Pancreas (tissue), 10 donors: ENCODE data around the gene SYNDIG1. TPM values are rescaled to one million over a fixed set of nuclear protein-coding genes. Genes with fewer than 3 reads are reported as not detected.

ENCODE experiments used
- ATAC-seq, 4 donors: fragments of 200-7000 bp; cut with Tn5 transposase; one replicate each; pipeline versions ENCODE4 v1.8.0 to v1.9.1; 2020; ENCODE audit warnings: mild to moderate bottlenecking in 4 of 4, moderate library complexity in 4 of 4
- DNase-seq, 6 donors: peaks; one replicate each; pipeline ENCODE4 v3.0.0-alpha.2; 2020
- FAIRE-seq: peaks from 2 replicates; lab custom pipeline; 2012; peaks lifted over from hg19 to GRCh38; lab: Jason Lieb, UNC
- H3K27ac ChIP-seq, 4 donors: fragments of 200-600 bp; sonication (generic); 1 replicate in 3 of 4; 2 replicates in 1 of 4; pipeline versions ENCODE4 v1.5.0 to v1.8.0; 2020
- H3K27me3 ChIP-seq, 4 donors: fragments of 200-600 bp; one replicate each; pipeline ENCODE4 v1.8.0; 2021
- H3K36me3 ChIP-seq, 3 donors: fragments of 200-600 bp; sonication (generic) in 1 of 3; one replicate each; pipeline versions ENCODE4 v1.5.0 to v1.8.0; 2020 to 2021
- H3K4me1 ChIP-seq, 3 donors: fragments of 200-600 bp; one replicate each; pipeline ENCODE4 v1.8.0; 2021
- H3K4me3 ChIP-seq, 4 donors: fragments of 200-600 bp; sonication (generic) in 2 of 4; one replicate each; pipeline versions ENCODE4 v1.5.0 to v1.8.0; 2020 to 2021
- H3K9me3 ChIP-seq, 4 donors: fragments of 200-600 bp; one replicate each; pipeline ENCODE4 v1.8.0; 2021
- WGBS, 2 donors: extraction: QIAGEN DNeasy Blood & Tissue Kit; methylation state at CpG; one replicate each; pipeline ENCODE4 v1.1.7; 2013; 5-methylcytosine and 5-hydroxymethylcytosine counted together
- intact Hi-C, 3 donors: fragments of 100-400 bp; cut with DNase I; formaldehyde crosslinking; loops; one replicate each; pipeline versions ENCODE4 v1.11.1 to v1.14.2; 2022
- polyA plus RNA-seq, 2 donors: library from polyadenylated mRNA; stranded (reverse); fragments of 200-250 nt; gene quantifications; one replicate each; pipeline ENCODE4 v1.2.3, GENCODE V29; 2013
- total RNA-seq, 6 donors: library from RNA; stranded (reverse); fragmentation: NEBNext Ultra II Directional in 4 of 6; extraction: Animal tissue kit (Norgen Biotek cat#: 25700) in 4 of 6; gene quantifications; one replicate each; pipeline versions ENCODE4 v1.2.1 to v1.2.4, GENCODE V29; 2021 to 2023
- TF ChIP-seq, protein P1 (sequence below), 4 donors: fragments of 200-600 bp; sonication (generic) in 3 of 4; IDR thresholded peaks; one replicate each; pipeline versions ENCODE4 v1.5.0 to v1.8.0; 2021; ENCODE audit warnings: antibody characterized with exemption in 4 of 4
- donor health status: healthy with polysubstance abuse.
- donor health status: DM: no; HTN: no; CAD: no; lungs with moderate emphysema.
- donor health status: DM: no; HTN: no; CAD: no.
- donor health status: control.
- donor health status: control.
- donor health status: Bipolar disorder and iron deficiency.
- donor health status: DM: yes; HTN: yes; CAD: no.
- donor health status: DM: no; HTN: no; CAD: no.
- donor health status: DM: no; HTN: no; CAD: no.
- donor health status: DM: yes; HTN: yes; CAD: no.

Gene SYNDIG1
- total and polyA plus RNA-seq, 8 donors, result 0.04 to 0.46 (median 0.23) TPM; not detected in 1

- H3K36me3 ChIP-seq, result no peaks in the 10 kb centered on the region
- intact Hi-C loops, result no loop called here
- no peaks in the 10 kb centered on the region for H3K9me3 ChIP-seq
- no peaks in the 10 kb centered on the region for H3K27me3 ChIP-seq
- no peak for FAIRE-seq
- ATAC-seq, result no peak
- H3K27ac ChIP-seq, result no peak overlapping the region
- 43 to 44% methylated on average over 6 of the region's 6 CpGs for WGBS, 2 donors
- no peaks in the 10 kb centered on the region for H3K4me1 ChIP-seq
- DNase-seq, result no peak
- TF ChIP-seq, protein P1, sequence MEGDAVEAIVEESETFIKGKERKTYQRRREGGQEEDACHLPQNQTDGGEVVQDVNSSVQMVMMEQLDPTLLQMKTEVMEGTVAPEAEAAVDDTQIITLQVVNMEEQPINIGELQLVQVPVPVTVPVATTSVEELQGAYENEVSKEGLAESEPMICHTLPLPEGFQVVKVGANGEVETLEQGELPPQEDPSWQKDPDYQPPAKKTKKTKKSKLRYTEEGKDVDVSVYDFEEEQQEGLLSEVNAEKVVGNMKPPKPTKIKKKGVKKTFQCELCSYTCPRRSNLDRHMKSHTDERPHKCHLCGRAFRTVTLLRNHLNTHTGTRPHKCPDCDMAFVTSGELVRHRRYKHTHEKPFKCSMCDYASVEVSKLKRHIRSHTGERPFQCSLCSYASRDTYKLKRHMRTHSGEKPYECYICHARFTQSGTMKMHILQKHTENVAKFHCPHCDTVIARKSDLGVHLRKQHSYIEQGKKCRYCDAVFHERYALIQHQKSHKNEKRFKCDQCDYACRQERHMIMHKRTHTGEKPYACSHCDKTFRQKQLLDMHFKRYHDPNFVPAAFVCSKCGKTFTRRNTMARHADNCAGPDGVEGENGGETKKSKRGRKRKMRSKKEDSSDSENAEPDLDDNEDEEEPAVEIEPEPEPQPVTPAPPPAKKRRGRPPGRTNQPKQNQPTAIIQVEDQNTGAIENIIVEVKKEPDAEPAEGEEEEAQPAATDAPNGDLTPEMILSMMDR (IDR thresholded peaks at IDR 0.05), result no peak
- H3K4me3 ChIP-seq, result no peak overlapping the region
Observed at GRCh38 chr20:24518515-24518914, 49.1 kb downstream of the SYNDIG1 start.

DNA sequence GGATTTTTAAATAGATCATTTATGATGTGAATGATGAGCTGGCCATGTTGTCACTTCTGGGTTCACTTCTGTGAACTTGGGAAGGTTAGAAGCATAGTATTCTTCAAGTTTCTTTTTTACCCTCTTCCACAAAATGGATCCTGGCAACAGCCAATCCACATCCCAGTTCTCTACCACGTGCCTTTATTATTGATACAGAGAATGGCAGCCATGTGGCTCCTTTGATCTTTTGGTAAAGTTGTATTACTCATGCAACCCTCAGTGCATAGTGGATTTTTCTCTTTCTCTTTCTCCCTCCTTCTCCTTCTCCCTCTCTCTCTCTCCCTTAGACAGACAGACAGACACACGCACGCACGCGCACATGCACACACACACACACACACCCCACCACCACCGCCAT lies 50.0 kb downstream of the SYNDIG1 start:
- no peaks in the 10 kb centered on the region for H3K9me3 ChIP-seq
- no peaks in the 10 kb centered on the region for H3K36me3 ChIP-seq
- TF ChIP-seq, protein P1 (IDR thresholded peaks at IDR 0.05), result no peak
- no peak for ATAC-seq
- no peak overlapping the region for H3K27ac ChIP-seq
- no peaks in the 10 kb centered on the region for H3K27me3 ChIP-seq
- DNase-seq, result no peak
- no peak overlapping the region for H3K4me3 ChIP-seq
- H3K4me1 ChIP-seq, result no peaks in the 10 kb centered on the region
- 79 to 85% methylated on average over 6 of the region's 6 CpGs for WGBS, 2 donors
- intact Hi-C loops, result no loop called here
- no peak for FAIRE-seq

DNA sequence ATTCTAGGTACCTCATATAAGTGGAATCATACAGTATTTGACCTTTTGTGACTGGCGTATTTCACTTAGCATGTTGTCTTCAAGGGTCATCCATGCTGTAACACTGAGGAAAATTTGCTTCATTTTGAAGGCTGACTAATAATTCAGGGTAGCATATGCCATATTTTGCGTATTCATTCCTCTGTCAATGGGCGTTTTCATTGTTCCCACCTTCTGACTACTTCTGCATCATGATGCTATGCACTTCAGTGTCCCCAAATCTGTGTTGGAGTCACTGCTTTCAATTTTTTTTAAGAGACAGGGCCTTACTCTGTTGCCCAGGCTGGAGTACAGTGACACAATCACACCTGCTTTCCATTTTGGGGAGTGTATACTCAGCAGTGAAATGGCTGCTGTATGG lies 51.6 kb downstream of the SYNDIG1 start:
- H3K36me3 ChIP-seq, result no peaks in the 10 kb centered on the region
- no peaks in the 10 kb centered on the region for H3K9me3 ChIP-seq
- no peak overlapping the region for H3K27ac ChIP-seq
- ATAC-seq (no peak), FAIRE-seq (no peak), DNase-seq (no peak)
- TF ChIP-seq, protein P1 (IDR thresholded peaks at IDR 0.05), result no peak
- no peaks in the 10 kb centered on the region for H3K27me3 ChIP-seq
- H3K4me3 ChIP-seq, result no peak overlapping the region
- 56 to 72% methylated on average over 3 of the region's 3 CpGs for WGBS, 2 donors
- no peaks in the 10 kb centered on the region for H3K4me1 ChIP-seq
- intact Hi-C loops, result no loop called here

- intact Hi-C loops, result no loop called here
- Histone ChIP-seq H3K4me1 (no peaks in the 10 kb centered on the region), H3K4me3 (no peak overlapping the region), H3K27ac (no peak overlapping the region), H3K27me3 (no peaks in the 10 kb centered on the region), H3K9me3 (no peaks in the 10 kb centered on the region), H3K36me3 (no peaks in the 10 kb centered on the region)
- TF ChIP-seq, protein P1 (IDR thresholded peaks at IDR 0.05), result no peak
- WGBS, 2 donors, result 73 to 86% methylated on average over 5 of the region's 5 CpGs
- no peak for DNase-seq
- no peak for ATAC-seq
- no peak for FAIRE-seq
Observed at GRCh38 chr20:24522452-24523330, 53.3 kb downstream of the SYNDIG1 start.

DNA sequence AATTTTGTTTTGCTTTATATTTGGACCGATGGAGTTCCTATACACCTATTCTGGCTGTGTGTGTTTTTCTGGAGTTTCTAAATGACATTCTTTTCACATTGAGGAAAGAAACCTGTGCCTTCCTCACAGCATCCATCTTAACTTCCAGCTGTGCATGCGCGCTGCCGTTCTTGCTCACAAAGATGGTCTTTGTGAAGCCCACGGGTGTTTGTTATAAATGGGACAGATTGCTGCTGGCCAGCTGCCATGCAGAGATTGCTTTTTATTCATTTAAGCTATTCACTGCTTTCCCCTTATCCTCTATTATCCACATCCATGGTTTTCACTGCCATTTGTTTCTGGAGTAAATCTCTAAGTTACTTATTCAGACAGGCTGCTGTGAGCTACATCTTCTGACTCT lies 54.2 kb downstream of the SYNDIG1 start:
- TF ChIP-seq, protein P1 (IDR thresholded peaks at IDR 0.05), result no peak
- no peak for DNase-seq
- H3K4me1 ChIP-seq, result no peaks in the 10 kb centered on the region
- H3K27ac ChIP-seq, result no peak overlapping the region
- WGBS, 2 donors, result 58 to 67% methylated on average over 5 of the region's 5 CpGs
- intact Hi-C loops, result no loop called here
- H3K9me3 ChIP-seq, result no peaks in the 10 kb centered on the region
- no peak overlapping the region for H3K4me3 ChIP-seq
- FAIRE-seq, result no peak
- no peaks in the 10 kb centered on the region for H3K36me3 ChIP-seq
- ATAC-seq, result no peak
- H3K27me3 ChIP-seq, result no peaks in the 10 kb centered on the region
